PC-9 (cell line): ENCODE data around the gene COX4I2. TPM values are rescaled to one million over a fixed set of nuclear protein-coding genes. Genes with fewer than 3 reads are reported as not detected.
"Not testable (repeated sequence)": the region's sequence is repeated elsewhere in the genome, so short reads cannot be mapped to it uniquely, and the experiment has no call there.

Experiments used
- BruUV-seq: library from RNA; stranded (reverse); fragments of 400-500 nt; replicated peaks from 2 replicates; lab custom pipeline; 2021; lab: Mats Ljungman, UMichigan
- CTCF ChIA-PET: fragments of 300-600 bp; sonication (Branson Sonifier 250); formaldehyde crosslinking; loops from one replicate; lab custom pipeline; 2022; ENCODE audit warnings: antibody characterized with exemption; lab: Charles Lee
- POLR2A ChIA-PET: fragments of 300-600 bp; sonication (Branson Sonifier 250); formaldehyde crosslinking; loops from one replicate; lab custom pipeline; 2022; ENCODE audit warnings: antibody characterized with exemption; ENCODE audit not compliant: unreplicated experiment; lab: Charles Lee
- DNase-seq, 2 experiments: peaks; one replicate each; pipeline versions ENCODE4 v3.0.0 to v3.0.0-alpha.2; 2015 to 2022; ENCODE audit warnings: mixed read lengths in 1 of 2
- H2AFZ ChIP-seq: fragments of 200-600 bp; sonication (generic); 2 replicates; pipeline ENCODE4 v1.8.1; 2017; ENCODE audit warnings: antibody characterized with exemption
- H3F3A ChIP-seq: fragments of 200-600 bp; sonication (generic); 2 replicates; pipeline ENCODE4 v1.8.1; 2017; ENCODE audit warnings: antibody characterized with exemption, mild to moderate bottlenecking, low read depth; ENCODE audit not compliant: insufficient read depth
- H3K27ac ChIP-seq: fragments of 200-600 bp; sonication (generic); 2 replicates; pipeline ENCODE4 v1.6.1; 2016; ENCODE audit warnings: mixed run types
- H3K27me3 ChIP-seq: fragments of 200-600 bp; sonication (generic); 2 replicates; pipeline ENCODE4 v1.6.1; 2016; ENCODE audit warnings: low read depth, mixed run types; ENCODE audit not compliant: insufficient read depth
- H3K36me3 ChIP-seq: fragments of 200-600 bp; sonication (generic); 2 replicates; pipeline ENCODE4 v1.6.1; 2016; ENCODE audit warnings: low read depth, mixed run types
- H3K4me1 ChIP-seq: fragments of 200-600 bp; sonication (generic); replicated peaks from 2 replicates; pipeline ENCODE4 v1.6.1; 2016; ENCODE audit warnings: mixed run types; ENCODE audit not compliant: insufficient read depth
- H3K4me2 ChIP-seq: fragments of 200-600 bp; sonication (generic); 2 replicates; pipeline ENCODE4 v1.6.1; 2017; ENCODE audit warnings: mixed run types
- H3K4me3 ChIP-seq: fragments of 200-600 bp; sonication (generic); 2 replicates; pipeline ENCODE4 v1.6.1; 2016; ENCODE audit warnings: mixed run types
- H3K79me2 ChIP-seq: fragments of 200-600 bp; sonication (generic); 2 replicates; pipeline ENCODE4 v1.6.1; 2017; ENCODE audit warnings: low read depth, mixed run types
- H3K9me2 ChIP-seq: fragments of 200-600 bp; sonication (generic); 2 replicates; pipeline ENCODE4 v1.8.1; 2017; ENCODE audit warnings: mild to moderate bottlenecking; ENCODE audit not compliant: insufficient read depth
- H3K9me3 ChIP-seq: fragments of 200-600 bp; sonication (generic); 2 replicates; pipeline ENCODE4 v1.8.1; 2016; ENCODE audit warnings: low read depth; ENCODE audit not compliant: insufficient read depth
- H4K20me1 ChIP-seq: fragments of 200-600 bp; sonication (generic); 2 replicates; pipeline ENCODE4 v1.8.1; 2017; ENCODE audit not compliant: insufficient read depth
- EZH2 ChIP-seq: fragments of 200-600 bp; sonication (generic); IDR thresholded peaks from 2 replicates; pipeline ENCODE4 v1.8.0; 2017; ENCODE audit warnings: antibody characterized with exemption, low read depth
- intact Hi-C: fragments of 100-400 bp; cut with micrococcal nuclease; formaldehyde crosslinking; loops from one replicate; pipeline ENCODE4 v1.10.0; 2022; ENCODE audit not compliant: unreplicated experiment
- total RNA-seq: library from RNA; stranded (reverse); gene quantifications from 2 replicates; pipeline ENCODE4 v1.2.3, GENCODE V29; 2021
- TF ChIP-seq, protein P1 (sequence below): fragments of 200-600 bp; sonication (generic); conservative IDR thresholded peaks from 2 replicates; pipeline ENCODE4 v1.6.1; 2017; ENCODE audit warnings: mixed run types, antibody characterized with exemption, mild to moderate bottlenecking, moderate library complexity

The COX4I2 gene
- total RNA-seq, 1 experiment from 2014 or later, result not detected

DNA sequence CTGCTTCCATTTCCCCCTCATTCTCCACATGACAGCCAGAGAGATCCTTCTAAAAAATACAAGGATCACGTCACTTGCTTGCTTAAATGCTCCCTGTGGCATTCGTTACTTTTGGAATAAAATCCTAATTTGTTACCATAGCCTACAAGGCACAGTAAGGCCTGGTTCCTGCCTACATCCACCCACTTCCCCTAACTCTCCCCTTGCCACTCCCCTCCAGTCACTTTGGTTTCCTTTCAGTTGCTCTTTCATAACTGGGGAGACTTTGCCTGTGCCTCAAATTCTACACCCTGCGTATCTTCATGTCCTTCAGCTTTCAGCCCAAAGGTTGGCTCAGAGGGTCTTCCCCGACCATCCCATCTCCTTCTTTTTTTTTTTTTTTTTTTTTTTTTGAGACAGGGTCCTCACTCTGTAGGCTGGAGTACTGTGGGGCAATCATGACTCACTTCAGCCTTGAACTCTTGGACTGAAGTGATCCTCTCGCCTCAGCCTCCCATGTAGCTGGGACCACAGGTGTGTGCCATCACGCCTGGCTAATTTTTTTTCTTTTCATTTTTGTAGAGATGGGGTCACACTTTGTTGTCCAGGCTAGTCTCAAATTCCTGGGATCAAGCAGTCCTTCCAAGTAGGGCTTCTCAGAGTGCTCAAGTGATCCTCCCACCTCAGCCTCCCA lies 20.1 kb upstream of the COX4I2 start:
- no peak for DNase-seq
- CTCF ChIA-PET, result interaction anchor here (0.6 kb wide), 1 partner anchor 16 kb away, joined by 10 read pairs; no protein-coding TSS in a partner anchor
- POLR2A ChIA-PET, result no interaction called here

GRCh38 chr20:31620246-31620645 lies 17.5 kb upstream of the COX4I2 start:
- no peaks in the 10 kb centered on the region for H3K36me3 ChIP-seq
- BruUV-seq, result no TSS peak
- no peak overlapping the region for H3K27ac ChIP-seq
- H3K4me1 ChIP-seq, result no peaks in the 10 kb centered on the region
- no peaks in the 10 kb centered on the region for H3K79me2 ChIP-seq
- POLR2A ChIA-PET, result no interaction called here
- H3K4me2 ChIP-seq, result no peak overlapping the region
- no peaks in the 10 kb centered on the region for H3K9me3 ChIP-seq
- TF ChIP-seq, protein P1, sequence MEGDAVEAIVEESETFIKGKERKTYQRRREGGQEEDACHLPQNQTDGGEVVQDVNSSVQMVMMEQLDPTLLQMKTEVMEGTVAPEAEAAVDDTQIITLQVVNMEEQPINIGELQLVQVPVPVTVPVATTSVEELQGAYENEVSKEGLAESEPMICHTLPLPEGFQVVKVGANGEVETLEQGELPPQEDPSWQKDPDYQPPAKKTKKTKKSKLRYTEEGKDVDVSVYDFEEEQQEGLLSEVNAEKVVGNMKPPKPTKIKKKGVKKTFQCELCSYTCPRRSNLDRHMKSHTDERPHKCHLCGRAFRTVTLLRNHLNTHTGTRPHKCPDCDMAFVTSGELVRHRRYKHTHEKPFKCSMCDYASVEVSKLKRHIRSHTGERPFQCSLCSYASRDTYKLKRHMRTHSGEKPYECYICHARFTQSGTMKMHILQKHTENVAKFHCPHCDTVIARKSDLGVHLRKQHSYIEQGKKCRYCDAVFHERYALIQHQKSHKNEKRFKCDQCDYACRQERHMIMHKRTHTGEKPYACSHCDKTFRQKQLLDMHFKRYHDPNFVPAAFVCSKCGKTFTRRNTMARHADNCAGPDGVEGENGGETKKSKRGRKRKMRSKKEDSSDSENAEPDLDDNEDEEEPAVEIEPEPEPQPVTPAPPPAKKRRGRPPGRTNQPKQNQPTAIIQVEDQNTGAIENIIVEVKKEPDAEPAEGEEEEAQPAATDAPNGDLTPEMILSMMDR, result no peak
- TF ChIP-seq EZH2, result no peak
- intact Hi-C loops, result no loop called here
- no peak for DNase-seq
- H4K20me1 ChIP-seq, result no peaks in the 10 kb centered on the region
- H3K4me3 ChIP-seq, result no peak overlapping the region
- H3K27me3 ChIP-seq, result no peaks in the 10 kb centered on the region
- CTCF ChIA-PET, result no interaction called here
- no peak overlapping the region for H2AFZ ChIP-seq
- H3K9me2 ChIP-seq, result no peaks in the 10 kb centered on the region
- no peaks in the 10 kb centered on the region; the same call in 1 of the 2 replicates for H3F3A ChIP-seq

More for the DNA sequence above, 20.1 kb upstream of the COX4I2 start:
- Histone ChIP-seq H3K4me1 (peaks cover 1% of the 10 kb centered on the region), H3K4me3 (no peak overlapping the region), H2AFZ (no peak overlapping the region), H3K9me2 (no peaks in the 10 kb centered on the region), H3K9me3 (no peaks in the 10 kb centered on the region), H3K27me3 (no peaks in the 10 kb centered on the region), H3K79me2 (no peaks in the 10 kb centered on the region), H3F3A (no peaks in the 10 kb centered on the region; the same call in 1 of the 2 replicates), H4K20me1 (no peaks in the 10 kb centered on the region), H3K27ac (no peak overlapping the region), H3K36me3 (no peaks in the 10 kb centered on the region), H3K4me2 (no peak overlapping the region)
- intact Hi-C loops, result no loop called here
- TF ChIP-seq, protein P1, result no peak
- no peak for TF ChIP-seq EZH2
- BruUV-seq, result no TSS peak

GRCh38 chr20:31623123-31623505 lies 14.6 kb upstream of the COX4I2 start:
- H3K27ac ChIP-seq, POLR2A ChIA-PET, H3K79me2 ChIP-seq, intact Hi-C loops, H3K4me2 ChIP-seq, DNase-seq, BruUV-seq, H3F3A ChIP-seq, H3K36me3 ChIP-seq, H3K27me3 ChIP-seq, H3K9me2 ChIP-seq, H3K4me1 ChIP-seq, H4K20me1 ChIP-seq, H2AFZ ChIP-seq, H3K4me3 ChIP-seq, H3K9me3 ChIP-seq: not testable (repeated sequence)
- CTCF ChIA-PET, result interaction anchor here (0.9 kb wide), 1 partner anchor 11 kb away, joined by 4 read pairs; no protein-coding TSS in a partner anchor

GRCh38 chr20:31626534-31626933 lies 11.2 kb upstream of the COX4I2 start:
- DNase-seq, intact Hi-C loops, BruUV-seq, H3K27ac ChIP-seq, H3K9me2 ChIP-seq, POLR2A ChIA-PET, H3F3A ChIP-seq, H3K79me2 ChIP-seq, H2AFZ ChIP-seq, H3K36me3 ChIP-seq, H3K4me3 ChIP-seq, H4K20me1 ChIP-seq, CTCF ChIA-PET, H3K4me1 ChIP-seq, H3K27me3 ChIP-seq, H3K9me3 ChIP-seq, H3K4me2 ChIP-seq: not testable (repeated sequence)

- H3K9me2 ChIP-seq, H4K20me1 ChIP-seq, POLR2A ChIA-PET, H3K27me3 ChIP-seq, DNase-seq, CTCF ChIA-PET, H3K9me3 ChIP-seq, H3K4me3 ChIP-seq, H3K27ac ChIP-seq, H2AFZ ChIP-seq, H3K79me2 ChIP-seq, intact Hi-C loops, H3F3A ChIP-seq, H3K36me3 ChIP-seq, BruUV-seq, H3K4me2 ChIP-seq, H3K4me1 ChIP-seq: not testable (repeated sequence)
Observed at GRCh38 chr20:31628057-31628456, 9.7 kb upstream of the COX4I2 start.
